IPS DF 19.7 (cell line): Measurements from ENCODE around the gene PRR30.

Experiments used
- DNase-seq: peaks from one replicate; pipeline ENCODE4 v3.0.0-alpha.2; 2013; ENCODE audit warnings: low read depth, low spot score

Gene PRR30

DNA sequence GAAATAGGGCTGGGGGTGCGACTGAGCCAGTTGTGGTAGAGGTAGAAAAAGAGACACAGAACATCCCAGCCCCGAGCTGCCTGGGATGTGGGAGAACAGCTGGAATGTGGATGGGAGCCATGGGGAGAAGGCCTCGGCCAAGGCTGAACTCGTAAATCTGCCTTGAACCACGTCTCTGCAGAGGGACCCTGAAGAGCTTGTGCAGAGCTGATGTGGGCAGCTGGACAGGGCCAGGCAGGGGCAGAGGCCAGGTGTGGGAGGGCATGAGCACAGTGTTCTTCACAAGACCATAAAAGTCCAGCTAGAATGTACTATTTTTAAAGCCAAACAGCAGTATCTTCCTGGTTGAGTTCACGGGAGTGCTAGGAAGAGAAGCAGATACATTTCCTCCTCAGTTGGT, 15.3 kb upstream of the PRR30 start:
- DNase-seq, result no peak

DNA sequence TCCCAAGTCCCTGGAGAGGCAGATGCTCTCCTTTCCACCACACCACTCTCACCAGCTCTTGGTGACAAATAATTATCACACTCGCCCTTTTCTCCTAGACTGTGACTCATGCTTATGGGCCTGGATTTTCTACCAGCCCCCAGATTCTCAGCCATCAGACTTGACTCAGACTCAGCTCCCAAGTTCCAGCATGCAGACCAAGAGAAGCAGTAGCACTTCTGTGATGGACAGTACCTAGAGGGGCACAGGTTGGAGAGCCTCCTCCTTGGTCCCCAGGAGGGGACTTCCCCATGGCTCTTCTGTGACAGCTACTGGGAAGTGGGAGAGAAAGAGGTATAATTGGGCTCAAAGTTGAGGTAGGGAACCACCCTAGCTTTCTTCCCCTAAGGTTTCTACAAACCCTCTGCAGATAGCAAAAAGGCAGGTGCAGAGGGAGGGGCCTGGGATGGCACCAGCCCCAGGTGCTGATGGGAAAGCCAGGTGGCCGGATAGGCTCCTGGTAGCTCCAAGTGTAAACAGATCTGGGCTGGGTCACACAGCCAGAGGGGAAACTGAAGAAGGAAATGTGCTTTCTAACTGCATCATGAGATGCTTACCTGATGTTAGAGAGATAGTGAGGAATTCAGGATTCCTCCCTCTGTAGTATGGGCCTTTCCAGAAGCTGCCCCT, 13.7 kb upstream of the PRR30 start:
- no peak for DNase-seq

DNA sequence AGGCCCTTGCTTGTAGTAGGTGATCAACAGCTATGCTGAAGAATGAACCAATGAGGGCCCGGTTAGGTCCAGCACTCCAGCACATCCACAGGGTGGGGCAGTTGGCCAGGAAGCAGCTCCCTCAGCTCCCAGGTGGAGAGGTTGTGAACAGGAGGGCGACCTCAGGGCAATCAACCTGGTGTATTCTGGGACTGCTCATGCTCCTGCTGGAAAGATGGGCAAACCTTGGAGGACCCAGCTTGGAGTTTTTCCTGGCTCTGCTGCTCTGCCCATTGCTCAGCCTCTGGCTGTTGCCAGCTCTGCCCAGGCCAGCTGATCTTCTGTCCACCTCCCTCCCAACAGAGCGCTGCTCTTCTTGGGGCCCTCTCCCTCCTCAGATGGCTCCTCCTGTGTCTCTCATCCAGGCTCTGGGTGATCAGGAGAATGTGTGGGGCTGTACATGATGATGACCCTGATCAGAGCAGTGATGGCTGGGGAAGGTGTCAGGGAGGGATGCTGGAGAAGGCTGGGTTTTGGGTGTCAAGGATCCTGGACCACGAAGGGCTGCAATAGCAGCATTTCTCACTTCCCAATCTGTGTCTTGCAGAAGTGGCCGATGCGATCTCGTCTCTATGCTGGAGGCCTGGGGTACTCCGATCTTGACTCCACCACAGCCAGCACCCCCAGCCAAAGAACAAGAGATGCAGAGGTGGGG, 13.0 kb upstream of the PRR30 start:
- DNase-seq, result no peak

DNA sequence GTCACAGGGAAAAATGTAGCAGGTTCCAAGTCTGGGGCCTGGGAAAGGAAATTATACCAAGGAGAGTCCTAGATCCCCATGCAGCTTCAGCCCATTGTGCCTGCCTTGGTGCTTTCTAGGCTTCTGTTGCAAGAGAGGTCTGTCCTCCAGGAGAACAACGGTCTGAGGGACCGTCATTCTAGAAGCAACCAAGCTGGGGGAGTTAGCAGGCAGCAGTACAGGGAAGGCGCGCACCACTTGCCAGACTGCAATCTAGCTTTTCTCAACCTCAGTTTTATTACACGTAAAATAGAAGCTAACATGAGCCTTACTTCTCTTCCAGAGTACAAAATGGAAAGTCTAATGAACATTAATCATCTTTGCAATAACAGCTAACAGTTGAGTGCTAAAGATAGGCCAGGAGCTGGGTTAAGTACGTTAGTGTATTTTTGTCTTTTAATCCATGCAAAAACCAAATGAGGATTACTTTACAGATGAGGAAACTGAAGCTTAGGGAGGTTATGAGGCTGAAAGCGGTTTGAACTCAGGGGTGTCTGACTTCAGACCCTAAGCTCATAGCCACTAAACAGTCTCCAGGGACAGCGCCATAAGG, 11.5 kb upstream of the PRR30 start:
- DNase-seq, result no peak

DNA sequence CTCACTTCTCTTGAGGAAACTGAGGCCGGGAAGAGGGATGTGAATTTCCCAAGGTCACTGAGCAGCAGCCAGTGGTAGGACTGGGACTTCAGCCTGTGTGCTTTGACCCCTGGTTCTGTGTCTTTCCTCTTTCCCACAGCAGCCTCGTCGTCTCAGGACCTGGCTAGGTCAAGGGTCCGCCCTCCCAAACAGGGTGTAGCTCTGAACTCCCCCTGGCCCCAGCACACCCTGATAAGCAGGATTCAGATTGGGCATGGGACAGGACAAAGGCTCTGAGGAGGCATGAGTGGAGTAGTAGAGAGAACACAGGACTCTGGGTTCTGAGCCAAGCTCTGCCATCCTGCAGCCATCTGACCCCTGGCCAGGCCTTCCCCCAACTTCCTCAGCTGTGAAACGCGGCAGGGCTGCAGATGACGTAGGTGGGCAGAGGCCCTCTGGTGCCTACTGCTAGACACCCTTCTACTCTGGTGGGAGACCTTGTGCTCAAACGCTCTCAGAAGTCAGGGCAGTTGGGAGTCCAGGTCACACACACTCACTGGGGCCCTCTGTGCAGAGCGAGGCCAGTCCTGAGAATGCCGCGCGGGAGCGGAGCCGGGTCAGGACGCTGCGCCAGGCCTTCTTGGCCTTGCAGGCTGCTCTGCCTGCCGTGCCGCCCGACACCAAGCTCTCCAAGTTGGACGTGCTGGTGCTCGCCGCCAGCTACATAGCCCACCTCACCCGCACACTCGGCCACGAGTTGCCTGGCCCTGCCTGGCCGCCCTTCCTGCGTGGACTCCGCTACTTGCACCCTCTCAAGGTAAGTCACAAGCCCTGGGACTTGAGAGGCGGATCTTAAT, 10.6 kb upstream of the PRR30 start:
- DNase-seq, result no peak

DNA sequence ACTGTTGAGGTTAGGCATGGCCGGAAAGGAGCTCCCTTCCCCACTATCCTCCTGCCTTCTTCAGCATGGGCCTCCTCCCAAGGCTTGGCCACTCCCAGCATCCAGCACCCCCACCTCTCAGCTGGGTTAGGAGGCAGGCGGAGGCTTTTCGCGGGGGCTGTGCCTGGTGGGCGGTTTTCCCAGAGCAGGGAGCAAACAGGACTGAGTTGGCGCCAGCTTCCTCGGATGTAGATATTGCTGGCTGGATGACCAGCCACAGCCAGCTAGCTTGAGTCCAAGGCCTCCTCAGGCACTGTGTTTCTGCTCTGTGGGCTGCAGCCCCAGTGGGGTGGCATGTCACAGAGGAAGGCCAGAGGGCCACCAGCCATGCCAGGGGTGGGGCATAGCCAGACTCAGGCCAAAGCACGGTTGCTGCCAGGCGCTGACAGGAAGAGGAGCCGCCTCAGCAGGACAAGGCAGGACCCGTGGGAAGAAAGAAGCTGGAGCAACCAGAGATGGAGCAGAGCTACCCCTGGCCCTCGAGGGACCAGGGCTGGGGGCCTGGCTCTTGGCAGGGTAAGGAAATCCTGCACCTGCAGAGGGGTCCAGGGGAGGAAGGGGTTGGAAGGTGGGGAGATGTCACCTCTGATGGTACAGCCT, 9.7 kb upstream of the PRR30 start, which contains the start of gene TCF23:
TCF23 (plus strand) TSS at position 204 of the 639 bp plus-strand sequence; CDS start at position 334, 130 bp downstream.
- DNase-seq, result no peak

DNA sequence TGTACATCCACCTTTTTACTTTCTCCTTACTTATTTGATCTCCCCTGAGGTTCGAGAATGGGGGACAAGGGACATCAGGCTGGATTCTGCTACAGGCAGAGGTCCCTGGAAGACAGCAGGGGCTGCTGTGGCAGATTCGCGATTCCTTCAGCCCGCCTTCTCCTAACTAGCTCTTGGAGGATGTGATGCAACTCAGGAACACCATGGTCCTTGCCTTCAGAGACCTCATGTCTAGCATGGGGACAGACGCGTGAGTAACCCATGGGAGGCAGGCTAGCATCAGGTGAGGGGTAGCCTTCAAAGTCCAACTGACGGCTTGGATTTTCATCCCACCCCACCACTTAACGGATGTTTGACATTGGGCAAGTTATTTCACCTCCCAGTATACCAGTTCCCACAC, 8.7 kb upstream of the PRR30 start:
- no peak for DNase-seq

DNA sequence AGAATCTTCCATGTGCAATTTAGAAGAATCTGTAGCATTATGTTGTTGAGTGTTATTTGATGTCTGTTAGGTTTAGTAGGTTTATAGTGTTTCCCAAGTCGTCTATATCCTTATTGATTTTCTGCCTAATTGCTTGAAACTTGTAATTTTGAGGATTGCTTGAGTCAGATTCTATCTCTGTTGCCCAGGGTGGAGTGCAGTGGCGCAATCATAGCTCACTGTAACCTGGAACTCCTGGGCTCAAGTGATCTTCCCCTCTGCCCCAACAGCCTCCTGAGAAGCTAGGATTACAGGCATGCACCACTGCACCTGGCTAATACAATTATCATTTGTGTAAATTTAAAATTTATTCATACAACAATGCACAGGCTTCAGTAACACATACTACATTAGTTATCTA, 6.5 kb upstream of the PRR30 start:
- no peak for DNase-seq

DNA sequence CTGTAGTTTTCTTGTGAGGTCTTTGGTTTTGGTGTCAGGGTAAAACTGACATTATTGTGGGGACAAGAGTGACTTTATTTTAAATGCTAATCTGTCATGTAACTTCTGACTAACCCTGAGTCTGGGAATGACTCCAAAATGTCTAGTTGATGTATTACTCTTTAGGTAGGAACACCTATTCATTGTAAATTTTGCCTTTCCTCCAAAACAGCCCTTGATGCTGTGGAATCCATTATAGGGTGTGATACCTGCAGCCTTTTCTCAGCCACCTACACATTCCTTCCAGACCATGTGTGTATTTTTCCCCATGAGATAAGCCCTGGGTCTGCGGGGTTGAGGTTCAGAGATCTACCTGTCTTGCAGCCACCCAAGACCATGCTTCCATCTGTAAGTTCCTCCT, 4.1 kb upstream of the PRR30 start:
- DNase-seq, result no peak

DNA sequence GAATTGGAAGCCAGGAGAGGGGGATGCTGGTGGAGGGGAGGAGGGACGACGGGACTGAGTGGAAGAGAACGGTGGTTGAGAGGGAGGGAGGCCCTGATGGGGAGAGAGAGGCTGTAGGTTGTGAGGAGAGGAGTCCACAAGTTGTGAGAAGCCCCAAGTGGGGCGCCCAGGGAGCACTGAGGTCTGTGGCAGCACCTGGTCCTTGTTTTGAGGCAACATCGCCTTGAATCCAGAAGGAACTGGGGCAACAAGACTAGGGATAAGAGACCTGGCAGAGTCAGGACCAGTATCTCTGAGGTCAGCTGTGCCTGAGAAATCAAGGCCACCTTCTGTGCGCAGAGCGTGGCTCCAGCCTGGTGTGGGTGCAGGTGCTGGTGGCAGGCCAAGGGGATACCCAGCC, 1.1 kb downstream of the PRR30 start:
- DNase-seq, result no peak

DNA sequence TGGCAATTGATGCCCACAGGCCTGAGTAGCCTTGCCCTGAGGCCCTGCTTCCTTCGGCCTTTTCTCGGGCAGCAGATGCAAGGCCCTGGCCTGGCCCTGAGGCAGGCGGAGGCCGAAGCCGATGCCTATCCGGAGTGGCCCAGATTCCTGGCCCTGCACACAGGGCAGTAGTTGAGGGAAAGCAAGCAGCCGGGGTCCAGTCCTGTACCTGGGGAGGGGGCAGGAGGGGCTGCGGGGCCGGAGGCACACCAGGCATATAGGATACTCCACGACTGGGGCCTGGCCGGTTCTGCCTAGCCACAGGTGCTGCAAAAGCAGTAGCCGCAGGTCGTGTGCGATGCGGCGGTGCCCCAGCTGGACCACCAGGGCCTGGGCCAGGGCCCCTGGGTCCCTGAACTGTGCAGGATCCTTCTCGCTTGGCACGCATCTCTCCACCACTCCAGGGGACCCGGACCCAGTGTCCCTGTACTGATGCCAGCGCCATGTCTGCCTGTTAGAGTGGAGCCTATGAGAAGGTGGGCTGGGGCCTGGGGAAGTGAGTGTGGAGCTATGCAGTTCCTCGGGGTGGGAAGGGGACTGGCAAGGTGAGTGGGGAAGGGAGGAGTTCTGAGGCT, 1.8 kb downstream of the PRR30 start:
- DNase-seq, result no peak

DNA sequence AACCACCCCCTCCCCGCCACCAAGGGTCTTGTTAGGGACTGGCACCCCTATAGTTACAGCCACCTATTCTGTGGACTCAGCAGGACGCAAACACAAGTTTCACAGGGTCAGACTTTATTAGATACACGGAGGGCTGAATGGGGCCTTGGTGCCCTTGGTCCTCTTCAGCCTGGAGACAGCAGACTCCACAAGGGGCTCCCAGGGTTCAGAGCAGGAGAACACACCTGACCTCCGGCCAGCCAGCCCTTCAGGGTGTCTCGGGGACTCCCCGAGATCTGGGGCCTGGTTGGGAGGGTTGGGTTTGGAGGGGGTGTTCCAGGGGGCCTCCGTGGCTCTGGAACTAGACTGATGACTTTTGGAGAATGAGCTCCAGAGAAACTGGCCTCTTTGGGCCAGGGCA, 2.5 kb downstream of the PRR30 start:
- DNase-seq, result no peak

DNA sequence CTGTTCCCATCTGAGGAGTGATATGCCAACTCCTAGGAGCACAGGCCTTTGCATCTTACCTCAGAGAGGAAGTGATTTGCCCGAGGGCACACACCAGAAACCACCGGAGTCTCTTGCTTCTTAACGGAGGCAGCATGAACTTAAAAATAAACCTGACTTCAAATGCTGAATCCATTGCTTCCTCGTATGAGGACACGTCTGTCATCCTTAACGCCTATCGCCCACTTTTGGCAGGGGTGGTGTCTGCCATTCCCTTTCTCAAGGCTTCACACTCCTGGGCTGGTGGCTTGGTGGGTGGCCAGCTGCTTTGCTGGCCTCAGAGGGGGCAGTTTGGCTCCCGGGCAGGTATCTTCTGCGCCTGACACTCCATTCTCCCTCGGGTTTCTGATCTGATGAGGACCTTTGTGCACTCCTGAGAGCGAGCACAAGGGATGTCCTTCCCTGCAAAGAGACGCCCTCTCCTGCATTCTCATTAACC, 3.7 kb downstream of the PRR30 start:
- no peak for DNase-seq

DNA sequence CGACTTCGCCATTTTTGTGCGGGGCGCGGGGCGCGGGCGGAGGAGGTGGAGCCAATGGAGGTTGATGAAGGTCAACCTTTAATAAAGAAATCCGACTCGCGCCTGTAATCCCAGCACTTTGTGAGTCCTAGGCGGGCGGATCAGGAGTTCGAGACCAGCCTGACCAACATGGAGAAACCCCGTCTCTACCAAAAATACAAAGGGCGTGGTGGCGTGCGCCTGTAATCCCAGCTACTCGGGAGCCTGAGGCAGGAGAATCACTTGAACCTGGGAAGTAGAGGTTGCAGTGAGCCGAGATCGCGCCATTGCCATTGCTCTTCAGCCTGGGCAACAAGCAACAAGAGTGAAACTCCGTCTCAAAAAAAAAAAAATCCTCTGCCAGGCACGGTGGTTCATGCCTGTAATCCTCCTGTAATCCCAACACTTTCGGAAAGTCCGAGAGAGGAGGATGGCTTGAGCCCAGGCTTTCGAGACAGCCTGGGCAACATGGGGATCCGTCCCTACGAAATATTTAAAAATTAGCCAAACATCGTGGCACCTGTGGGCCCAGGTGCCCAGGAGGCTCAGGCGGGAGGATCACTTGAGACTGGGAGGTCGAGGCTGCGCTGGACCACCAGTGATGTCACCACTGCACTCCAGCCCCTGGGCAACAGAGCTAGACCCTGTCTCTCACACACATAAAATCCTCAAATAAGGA, 4.3 kb downstream of the PRR30 start:
- no peak for DNase-seq

DNA sequence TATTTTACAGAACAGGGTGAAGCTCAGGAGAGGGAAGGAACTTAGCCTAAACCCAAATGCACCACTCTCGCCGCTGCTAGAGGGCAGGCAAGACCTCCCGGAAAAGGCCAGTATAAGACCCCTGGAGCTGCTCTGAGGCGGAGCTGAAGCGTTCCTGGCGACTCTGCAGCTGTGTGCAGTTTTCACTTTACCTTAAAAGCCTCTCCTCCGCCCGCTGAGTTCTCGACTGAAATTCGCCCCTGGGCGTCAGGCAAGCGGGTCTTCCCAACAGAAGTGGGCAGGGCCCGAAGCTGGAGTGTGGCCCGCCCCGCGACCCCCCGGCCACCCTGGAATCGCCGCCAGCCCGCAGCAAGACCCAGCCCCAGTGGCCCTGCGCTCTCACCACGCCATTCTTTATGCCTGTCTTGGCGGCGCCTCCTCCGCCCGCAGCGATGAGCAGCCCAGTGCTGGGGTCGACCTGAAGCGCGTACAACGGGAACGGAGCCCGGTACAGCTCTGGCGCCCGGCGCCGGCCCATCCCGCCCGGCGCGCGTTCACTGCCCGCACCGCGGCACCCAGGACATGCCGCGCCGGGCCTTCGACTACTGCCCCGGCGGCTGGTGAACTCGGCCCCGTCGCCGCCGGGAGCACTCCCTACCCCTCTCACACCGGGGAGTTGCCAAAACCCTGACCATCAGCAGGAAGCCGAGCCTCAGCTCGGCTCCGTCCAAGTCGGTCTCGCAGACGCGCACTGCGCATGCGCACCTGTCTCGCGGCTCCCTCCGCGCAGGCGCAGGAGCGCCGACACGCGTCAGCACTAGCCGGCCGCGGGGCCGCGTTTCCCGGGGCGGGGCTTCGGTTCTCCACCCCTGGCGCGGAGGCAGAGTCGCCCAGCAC, 5.1 kb downstream of the PRR30 start, which contains the start of gene PREB:
PREB (minus strand) TSS at position 732 of the 876 bp plus-strand sequence; CDS start at position 517, 215 bp downstream.
- DNase-seq, result peak; percentile 71

DNA sequence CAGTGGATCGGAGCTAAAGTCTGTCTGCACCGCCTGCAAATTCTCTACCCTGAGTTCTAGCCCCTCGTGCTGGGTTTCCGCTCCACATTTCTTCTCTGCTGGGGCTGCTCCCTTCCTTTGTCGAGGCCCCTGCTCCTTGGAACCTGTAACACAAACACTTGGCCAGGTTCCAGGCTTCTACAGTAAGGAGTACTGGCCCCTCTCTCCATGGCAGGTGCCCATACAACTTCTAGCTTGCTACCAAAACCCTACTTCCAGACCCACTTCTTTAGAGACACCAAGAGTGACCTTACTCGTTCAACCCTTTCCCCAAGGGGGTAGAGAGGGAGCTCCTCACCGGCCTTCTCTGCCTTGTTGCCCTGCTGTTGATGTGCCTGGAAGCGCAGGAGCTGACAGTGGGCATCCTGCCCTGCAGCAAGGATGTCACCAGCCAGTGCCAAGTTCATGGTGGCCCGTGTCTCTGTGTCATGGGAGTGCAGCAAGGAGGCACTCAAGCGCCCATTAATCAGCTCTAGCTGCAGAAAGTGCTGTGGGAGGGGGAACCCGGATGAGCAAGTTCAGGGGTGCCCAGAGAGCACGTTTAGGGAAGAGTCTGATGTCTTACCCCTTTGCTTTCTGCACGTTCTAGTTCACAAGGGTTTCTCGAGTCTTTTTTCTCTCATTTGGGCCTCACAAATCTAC, 5.9 kb downstream of the PRR30 start:
- no peak for DNase-seq

DNA sequence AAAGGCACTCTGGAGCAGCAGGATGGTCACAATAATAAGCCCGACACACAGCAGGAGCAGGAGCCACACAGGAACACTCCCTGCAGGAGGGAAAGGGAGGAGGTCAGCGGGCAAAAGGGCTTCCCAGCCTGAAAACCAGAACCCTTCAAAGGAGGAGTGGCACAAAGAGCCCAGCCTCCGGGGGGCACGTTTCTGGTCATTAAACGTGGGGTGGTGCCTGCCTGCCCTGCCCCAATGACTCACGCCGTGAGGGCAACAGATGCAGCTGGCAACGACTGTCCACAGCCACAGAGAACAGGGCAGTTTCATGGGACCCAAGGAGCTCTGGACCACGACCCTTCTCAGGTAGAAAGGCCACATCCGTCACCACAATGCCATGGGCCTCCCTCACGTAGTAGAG, 7.8 kb downstream of the PRR30 start:
- no peak for DNase-seq

DNA sequence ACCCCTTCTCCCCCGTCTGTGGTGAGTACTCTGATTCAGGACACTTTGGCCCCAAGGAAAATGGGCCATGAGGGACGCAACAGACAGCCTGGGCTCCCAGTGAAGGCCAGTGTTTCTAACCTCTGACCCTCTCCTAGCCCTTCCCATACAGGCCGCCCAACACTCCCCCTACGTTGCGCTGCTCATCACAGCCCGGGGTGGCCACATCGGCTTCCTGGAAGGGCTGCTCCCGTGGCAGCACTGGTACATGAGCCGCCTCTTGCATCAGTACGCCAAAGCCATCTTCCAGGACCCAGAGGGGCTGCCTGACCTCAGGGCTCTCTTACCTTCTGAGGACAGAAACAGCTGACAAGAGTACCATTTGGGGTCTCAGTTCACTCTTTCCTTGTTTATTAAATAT, 8.8 kb downstream of the PRR30 start:
- no peak for DNase-seq
